Lower lobe of right lung (tissue), 2 donors: Measurements from ENCODE around the gene PRPF4. TPM values are rescaled to one million over a fixed set of nuclear protein-coding genes. Genes with fewer than 3 reads are reported as not detected.

Experiments
- ATAC-seq, 2 donors: fragments of 200-7000 bp; cut with Tn5 transposase; one replicate each; pipeline ENCODE4 v1.9.1; 2020 to 2022; ENCODE audit warnings: mild to moderate bottlenecking in 2 of 2, moderate library complexity in 2 of 2
- DNase-seq: peaks from one replicate; pipeline ENCODE4 v3.0.0-alpha.2; 2020
- H3K27ac ChIP-seq: fragments of 200-600 bp; one replicate; pipeline ENCODE4 v1.8.0; 2022
- H3K27me3 ChIP-seq: fragments of 200-600 bp; one replicate; pipeline ENCODE4 v1.8.0; 2022; ENCODE audit warnings: low read depth
- H3K36me3 ChIP-seq: fragments of 200-600 bp; one replicate; pipeline ENCODE4 v1.8.0; 2022; ENCODE audit warnings: mild to moderate bottlenecking
- H3K4me1 ChIP-seq: fragments of 200-600 bp; one replicate; pipeline ENCODE4 v1.8.0; 2022
- H3K4me3 ChIP-seq: fragments of 200-600 bp; one replicate; pipeline ENCODE4 v1.8.0; 2022; ENCODE audit warnings: mild to moderate bottlenecking
- H3K9me3 ChIP-seq: fragments of 200-600 bp; one replicate; pipeline ENCODE4 v1.8.0; 2022
- CTCF ChIP-seq: fragments of 200-600 bp; IDR thresholded peaks from one replicate; pipeline ENCODE4 v1.8.0; 2022; ENCODE audit warnings: antibody characterized with exemption, mild to moderate bottlenecking
- intact Hi-C: fragments of 100-400 bp; cut with DNase I; formaldehyde crosslinking; loops from one replicate; pipeline ENCODE4 v1.11.0; 2022
- total RNA-seq: library from RNA; stranded (reverse); fragmentation: NEBNext Ultra II Directional; extraction: Animal tissue kit (Norgen Biotek cat#: 25700); gene quantifications from one replicate; pipeline ENCODE4 v1.2.1, GENCODE V29; 2021
- donor health status: DM: no; HTN: yes; CAD: no; lungs with severe emphysema.

Gene PRPF4
- total RNA-seq, 1 donor from 2014 or later = 12.6 TPM

GRCh38 chr9:113237026-113237425 lies 38.4 kb upstream of the PRPF4 start:
- Histone ChIP-seq H3K27ac (no peak overlapping the region), H3K27me3 (no peaks in the 10 kb centered on the region), H3K4me3 (no peak overlapping the region), H3K4me1 (peaks cover 32% of the 10 kb centered on the region), H3K9me3 (no peaks in the 10 kb centered on the region), H3K36me3 (no peaks in the 10 kb centered on the region)
- ATAC-seq (no peak), DNase-seq (no peak)
- intact Hi-C loops = no loop called here
- no peak for TF ChIP-seq CTCF

GRCh38 chr9:113238202-113238858 lies 37.1 kb upstream of the PRPF4 start:
- no peak for ATAC-seq
- H3K4me1 ChIP-seq = peaks cover 19% of the 10 kb centered on the region
- intact Hi-C loops = no loop called here
- TF ChIP-seq CTCF = no peak
- no peaks in the 10 kb centered on the region for H3K36me3 ChIP-seq
- no peak overlapping the region for H3K4me3 ChIP-seq
- no peak for DNase-seq
- H3K27me3 ChIP-seq = no peaks in the 10 kb centered on the region
- H3K9me3 ChIP-seq = no peaks in the 10 kb centered on the region
- H3K27ac ChIP-seq = no peak overlapping the region

GRCh38 chr9:113238859-113239232 lies 36.6 kb upstream of the PRPF4 start:
- no peak for DNase-seq
- intact Hi-C loops = no loop called here
- H3K4me1 ChIP-seq = peaks cover 14% of the 10 kb centered on the region
- no peak overlapping the region for H3K4me3 ChIP-seq
- ATAC-seq = no peak
- no peaks in the 10 kb centered on the region for H3K36me3 ChIP-seq
- no peaks in the 10 kb centered on the region for H3K27me3 ChIP-seq
- no peak overlapping the region for H3K27ac ChIP-seq
- no peaks in the 10 kb centered on the region for H3K9me3 ChIP-seq
- TF ChIP-seq CTCF = no peak

GRCh38 chr9:113241161-113241560 lies 34.3 kb upstream of the PRPF4 start:
- DNase-seq = no peak
- H3K9me3 ChIP-seq = no peaks in the 10 kb centered on the region
- no peak overlapping the region for H3K27ac ChIP-seq
- H3K27me3 ChIP-seq = no peaks in the 10 kb centered on the region
- peaks cover 13% of the 10 kb centered on the region for H3K4me1 ChIP-seq
- ATAC-seq = no peak
- H3K36me3 ChIP-seq = no peaks in the 10 kb centered on the region
- TF ChIP-seq CTCF = no peak
- no peak overlapping the region for H3K4me3 ChIP-seq
- intact Hi-C loops = no loop called here

GRCh38 chr9:113244556-113244955 lies 30.9 kb upstream of the PRPF4 start:
- DNase-seq (no peak), ATAC-seq (no peak)
- Histone ChIP-seq H3K27ac (no peak overlapping the region), H3K36me3 (no peaks in the 10 kb centered on the region), H3K4me3 (no peak overlapping the region), H3K4me1 (peaks cover 9% of the 10 kb centered on the region), H3K9me3 (no peaks in the 10 kb centered on the region), H3K27me3 (no peaks in the 10 kb centered on the region)
- intact Hi-C loops = no loop called here
- TF ChIP-seq CTCF = no peak
